Natural killer cell (primary cell): Measurements from ENCODE around the gene NLRP10. TPM values are rescaled to one million over a fixed set of nuclear protein-coding genes. Genes with fewer than 3 reads are reported as not detected.

Experiments
- ATAC-seq, 3 donors: fragments of 150-1000 bp in 2 of 3; fragments of 200-7000 bp in 1 of 3; cut with Tn5 transposase; 1 replicate in 1 of 3; 2 replicates in 2 of 3; pipeline ENCODE4 v1.10.0; 2021; ENCODE audit warnings: mild to moderate bottlenecking in 2 of 3, moderate library complexity in 2 of 3
- DNase-seq, 2 donors: peaks; one replicate each; pipeline versions ENCODE4 v3.0.0 to v3.0.0-alpha.2; 2013 to 2021; ENCODE audit warnings: mixed read lengths in 1 of 2
- H3K27ac ChIP-seq: one replicate; pipeline ENCODE4 v1.5.1; 2013; ENCODE audit warnings: mild to moderate bottlenecking, low read length
- H3K27me3 ChIP-seq: one replicate; pipeline ENCODE4 v1.6.1; 2013; ENCODE audit warnings: low read length; ENCODE audit not compliant: control insufficient read depth, insufficient read depth
- H3K36me3 ChIP-seq: one replicate; pipeline ENCODE4 v1.6.1; 2013; ENCODE audit warnings: low read length; ENCODE audit not compliant: control insufficient read depth, insufficient read depth
- H3K4me1 ChIP-seq: one replicate; pipeline ENCODE4 v1.6.1; 2013; ENCODE audit warnings: low read length; ENCODE audit not compliant: control insufficient read depth, insufficient read depth
- H3K4me3 ChIP-seq: one replicate; pipeline ENCODE4 v1.5.1; 2013; ENCODE audit warnings: low read length
- H3K9me3 ChIP-seq: one replicate; pipeline ENCODE4 v1.6.1; 2013; ENCODE audit warnings: low read length; ENCODE audit not compliant: control insufficient read depth, insufficient read depth
- H3K27ac Mint-ChIP-seq, 2 donors: one replicate each; pipeline ENCODE4 v1.8.0; 2022; ENCODE audit warnings: mild to moderate bottlenecking in 2 of 2, mixed read lengths in 2 of 2, moderate library complexity in 1 of 2
- H3K27me3 Mint-ChIP-seq, 2 donors: one replicate each; pipeline ENCODE4 v1.8.0; 2022; ENCODE audit warnings: low read depth in 2 of 2, mixed read lengths in 2 of 2
- H3K36me3 Mint-ChIP-seq: one replicate; pipeline ENCODE4 v1.8.0; 2022; ENCODE audit warnings: mixed read lengths
- H3K4me1 Mint-ChIP-seq, 2 donors: one replicate each; pipeline ENCODE4 v1.8.0; 2022; ENCODE audit warnings: mixed read lengths in 2 of 2
- H3K4me3 Mint-ChIP-seq: one replicate; pipeline ENCODE4 v1.8.0; 2022; ENCODE audit warnings: mild to moderate bottlenecking, moderate library complexity, mixed read lengths
- H3K9me3 Mint-ChIP-seq, 2 donors: one replicate each; pipeline ENCODE4 v1.8.0; 2022; ENCODE audit warnings: mixed read lengths in 2 of 2
- CTCF ChIP-seq: fragments of 200-600 bp; IDR thresholded peaks from one replicate; pipeline ENCODE4 v1.8.0; 2022; ENCODE audit warnings: antibody characterized with exemption
- whole genome bisulfite sequencing: methylation state at CpG from one replicate; pipeline ENCODE4 v1.1.7; 2013; ENCODE audit warnings: missing lambda C conversion rate; ENCODE audit not compliant: insufficient coverage; 5-methylcytosine and 5-hydroxymethylcytosine counted together
- intact Hi-C: fragments of 100-400 bp; cut with micrococcal nuclease; formaldehyde crosslinking; loops from one replicate; pipeline ENCODE4 v1.14.2; 2022
- total RNA-seq, 4 donors: library from RNA; stranded (reverse); fragments of 120-200 nt in 1 of 4; gene quantifications; one replicate each; pipeline versions ENCODE4 v1.2.3 to v1.2.4, GENCODE V29; 2013 to 2022

The NLRP10 gene
- total RNA-seq, 3 donors from 2014 or later (not counting 1 experiment from before 2014, with no cell fraction given) = not detected

- no peaks in the 10 kb centered on the region for H3K36me3 ChIP-seq
- TF ChIP-seq CTCF = no peak
- Mint-ChIP-seq H3K4me1 (no peaks in the 10 kb centered on the region), H3K9me3 (no peaks in the 10 kb centered on the region), H3K4me3 (no peak overlapping the region), H3K36me3 (no peaks in the 10 kb centered on the region), H3K27me3 (peaks cover 11 to 16% of the 10 kb centered on the region in 2 donors), H3K27ac (no peak overlapping the region)
- H3K4me1 ChIP-seq = no peaks in the 10 kb centered on the region
- DNase-seq (no peak), ATAC-seq (no peak)
- peaks cover 2% of the 10 kb centered on the region for H3K27me3 ChIP-seq
- H3K27ac ChIP-seq = no peak overlapping the region
- H3K4me3 ChIP-seq = no peak overlapping the region
- H3K9me3 ChIP-seq = no peaks in the 10 kb centered on the region
- intact Hi-C loops = no loop called here
- 94% methylated on average over 2 of the region's 2 CpGs for WGBS
These were observed 46.1 kb upstream of the NLRP10 start for GRCh38 chr11:8011371-8011770.

- no peak for TF ChIP-seq CTCF
- Mint-ChIP-seq H3K27ac (no peak overlapping the region), H3K36me3 (no peaks in the 10 kb centered on the region), H3K4me1 (no peaks in the 10 kb centered on the region), H3K4me3 (no peak overlapping the region), H3K9me3 (no peaks in the 10 kb centered on the region), H3K27me3 (peaks cover 8 to 12% of the 10 kb centered on the region in 2 donors)
- no peak for DNase-seq
- H3K4me1 ChIP-seq = no peaks in the 10 kb centered on the region
- H3K36me3 ChIP-seq = no peaks in the 10 kb centered on the region
- H3K27ac ChIP-seq = no peak overlapping the region
- no peaks in the 10 kb centered on the region for H3K9me3 ChIP-seq
- WGBS = 86% methylated on average over 3 of the region's 3 CpGs
- H3K27me3 ChIP-seq = no peaks in the 10 kb centered on the region
- H3K4me3 ChIP-seq = no peak overlapping the region
- intact Hi-C loops = no loop called here
- no peak for ATAC-seq
These were observed 44.6 kb upstream of the NLRP10 start for GRCh38 chr11:8009856-8010255.

- 39% methylated on average over 2 of the region's 4 CpGs for WGBS
- Mint-ChIP-seq H3K4me3 (no peak overlapping the region), H3K4me1 (no peaks in the 10 kb centered on the region), H3K9me3 (no peaks in the 10 kb centered on the region), H3K36me3 (no peaks in the 10 kb centered on the region), H3K27ac (no peak overlapping the region), H3K27me3 (peaks cover 0 to 10% of the 10 kb centered on the region in 2 donors)
- H3K27me3 ChIP-seq = no peaks in the 10 kb centered on the region
- no peak for TF ChIP-seq CTCF
- H3K36me3 ChIP-seq = no peaks in the 10 kb centered on the region
- H3K27ac ChIP-seq = no peak overlapping the region
- DNase-seq (no peak), ATAC-seq (no peak)
- H3K4me1 ChIP-seq = no peaks in the 10 kb centered on the region
- no peak overlapping the region for H3K4me3 ChIP-seq
- no peaks in the 10 kb centered on the region for H3K9me3 ChIP-seq
- intact Hi-C loops = no loop called here
These were observed 43.0 kb upstream of the NLRP10 start for GRCh38 chr11:8008212-8008611.

- Mint-ChIP-seq H3K4me3 (no peak overlapping the region), H3K36me3 (no peaks in the 10 kb centered on the region), H3K27ac (no peak overlapping the region), H3K9me3 (no peaks in the 10 kb centered on the region), H3K4me1 (no peaks in the 10 kb centered on the region), H3K27me3 (peaks cover 0 to 10% of the 10 kb centered on the region in 2 donors)
- Histone ChIP-seq H3K36me3 (no peaks in the 10 kb centered on the region), H3K27me3 (no peaks in the 10 kb centered on the region), H3K9me3 (no peaks in the 10 kb centered on the region), H3K27ac (no peak overlapping the region), H3K4me1 (no peaks in the 10 kb centered on the region), H3K4me3 (no peak overlapping the region)
- peak in 2 of 3 donors; percentile 31 to 66 for ATAC-seq
- peak; percentile 26 for TF ChIP-seq CTCF
- intact Hi-C loops = no loop called here
- DNase-seq = peak in 1 of 2 donors; percentile 76
These were observed 41.2 kb upstream of the NLRP10 start for GRCh38 chr11:8006349-8006977.
